Testis (tissue), 2 donors: Measurements from ENCODE around the gene CDCA8.
"Not testable (repeated sequence)": the region's sequence is repeated elsewhere in the genome, so short reads cannot be mapped to it uniquely, and the experiment has no call there.

ENCODE experiments used
- POLR2A ChIP-seq: fragments of 450-650 bp; IDR thresholded peaks from one replicate; pipeline ENCODE4 v1.6.1; 2017; ENCODE audit warnings: antibody characterized with exemption, mild to moderate bottlenecking, moderate library complexity
- TF ChIP-seq, protein P1 (sequence below), 3 experiments: fragments of 450-650 bp in 2 of 3; fragments of 200-600 bp in 1 of 3; sonication (generic) in 1 of 3; IDR thresholded peaks; one replicate each; pipeline ENCODE4 v1.5.1; 2016 to 2019; ENCODE audit warnings: antibody characterized with exemption in 3 of 3, mild to moderate bottlenecking in 2 of 3, moderate library complexity in 1 of 3

DNA sequence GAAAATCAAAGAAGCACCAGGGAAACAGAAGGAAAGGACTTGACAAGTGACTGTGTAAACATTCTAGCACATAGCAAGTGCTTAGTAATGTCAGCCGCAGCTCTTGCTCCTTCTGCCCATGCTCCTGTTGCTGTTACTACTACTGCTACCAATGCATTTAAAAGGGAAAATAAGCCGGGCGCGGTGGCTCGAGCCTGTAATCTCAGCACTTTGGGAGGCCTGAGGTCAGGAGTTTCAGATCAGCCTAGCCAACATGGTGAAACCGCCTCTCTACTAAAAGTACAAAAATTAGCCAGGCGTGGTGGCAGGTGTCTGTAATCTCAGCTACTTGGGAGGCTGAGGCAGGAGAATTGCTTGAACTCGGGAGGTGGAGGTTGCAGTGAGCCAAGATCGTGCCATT, 8.1 kb upstream of the CDCA8 start:
- TF ChIP-seq, protein P1, sequence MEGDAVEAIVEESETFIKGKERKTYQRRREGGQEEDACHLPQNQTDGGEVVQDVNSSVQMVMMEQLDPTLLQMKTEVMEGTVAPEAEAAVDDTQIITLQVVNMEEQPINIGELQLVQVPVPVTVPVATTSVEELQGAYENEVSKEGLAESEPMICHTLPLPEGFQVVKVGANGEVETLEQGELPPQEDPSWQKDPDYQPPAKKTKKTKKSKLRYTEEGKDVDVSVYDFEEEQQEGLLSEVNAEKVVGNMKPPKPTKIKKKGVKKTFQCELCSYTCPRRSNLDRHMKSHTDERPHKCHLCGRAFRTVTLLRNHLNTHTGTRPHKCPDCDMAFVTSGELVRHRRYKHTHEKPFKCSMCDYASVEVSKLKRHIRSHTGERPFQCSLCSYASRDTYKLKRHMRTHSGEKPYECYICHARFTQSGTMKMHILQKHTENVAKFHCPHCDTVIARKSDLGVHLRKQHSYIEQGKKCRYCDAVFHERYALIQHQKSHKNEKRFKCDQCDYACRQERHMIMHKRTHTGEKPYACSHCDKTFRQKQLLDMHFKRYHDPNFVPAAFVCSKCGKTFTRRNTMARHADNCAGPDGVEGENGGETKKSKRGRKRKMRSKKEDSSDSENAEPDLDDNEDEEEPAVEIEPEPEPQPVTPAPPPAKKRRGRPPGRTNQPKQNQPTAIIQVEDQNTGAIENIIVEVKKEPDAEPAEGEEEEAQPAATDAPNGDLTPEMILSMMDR (IDR thresholded peaks at IDR 0.05): not testable (repeated sequence)
- TF ChIP-seq POLR2A: not testable (repeated sequence)
